Suppressor macrophage treated with lipopolysaccharide for 1 hour (primary cell): ENCODE data around the gene ZP2.
"Not testable (repeated sequence)": the region's sequence is repeated elsewhere in the genome, so short reads cannot be mapped to it uniquely, and the experiment has no call there.

Experiments
- DNase-seq, 3 donors: peaks; one replicate each; pipeline ENCODE4 v3.0.0-alpha.2; 2020 to 2022

Gene ZP2

GRCh38 chr16:21211486-21211885, at the start of gene ZP2:
ZP2 (minus strand) TSS chr16:21211574; CDS start chr16:21211547, 27 bp downstream.
- no peak for DNase-seq

- DNase-seq: no peak
These were observed 45.9 kb upstream of the ZP2 start for GRCh38 chr16:21257284-21257683.

- peak in 1 of 3 donors; percentile 8 for DNase-seq
These were observed 45.3 kb upstream of the ZP2 start for GRCh38 chr16:21256636-21257035.

DNA sequence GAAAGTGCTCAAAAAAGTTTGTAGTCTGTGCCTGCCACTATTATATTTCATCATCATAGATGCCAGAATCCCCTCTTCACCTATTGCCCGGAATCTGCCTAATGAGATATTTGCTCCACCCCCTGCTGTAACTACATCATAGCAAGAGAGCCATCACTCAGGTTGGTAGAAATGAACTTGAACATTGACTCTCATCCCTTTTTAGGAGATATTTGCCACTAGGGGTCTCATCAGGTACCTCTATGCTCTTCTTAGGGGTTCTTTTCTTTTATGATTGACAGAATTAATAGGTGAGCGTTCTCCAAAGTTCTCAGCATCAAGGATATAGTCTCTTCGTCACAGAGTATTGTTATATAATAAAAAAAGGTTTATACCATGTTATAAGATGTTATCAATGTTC, 42.1 kb upstream of the ZP2 start:
- DNase-seq: no peak

- DNase-seq: no peak
These were observed 38.9 kb upstream of the ZP2 start for GRCh38 chr16:21250072-21250923.

DNA sequence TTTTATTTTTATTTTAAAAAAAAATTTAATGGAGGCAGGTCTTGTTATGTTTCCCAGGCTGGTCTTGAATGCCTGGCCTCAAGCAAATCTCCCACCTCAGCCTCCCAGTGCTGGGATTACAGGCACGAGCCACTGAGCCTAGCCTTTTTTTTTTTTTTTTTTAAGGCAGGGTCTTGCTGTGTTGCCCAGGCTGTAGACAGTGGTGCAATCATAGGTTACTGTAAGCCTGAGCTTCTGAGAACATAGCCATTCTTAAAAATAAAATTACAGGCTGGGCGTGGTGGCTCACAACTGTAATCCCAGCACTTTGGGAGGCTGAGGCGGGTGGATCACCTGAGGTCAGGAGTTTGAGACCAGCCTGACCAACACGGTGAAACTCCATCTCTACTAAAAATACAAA, 36.8 kb upstream of the ZP2 start:
- DNase-seq: not testable (repeated sequence)

GRCh38 chr16:21244518-21245215, 33.3 kb upstream of the ZP2 start:
- no peak for DNase-seq

DNA sequence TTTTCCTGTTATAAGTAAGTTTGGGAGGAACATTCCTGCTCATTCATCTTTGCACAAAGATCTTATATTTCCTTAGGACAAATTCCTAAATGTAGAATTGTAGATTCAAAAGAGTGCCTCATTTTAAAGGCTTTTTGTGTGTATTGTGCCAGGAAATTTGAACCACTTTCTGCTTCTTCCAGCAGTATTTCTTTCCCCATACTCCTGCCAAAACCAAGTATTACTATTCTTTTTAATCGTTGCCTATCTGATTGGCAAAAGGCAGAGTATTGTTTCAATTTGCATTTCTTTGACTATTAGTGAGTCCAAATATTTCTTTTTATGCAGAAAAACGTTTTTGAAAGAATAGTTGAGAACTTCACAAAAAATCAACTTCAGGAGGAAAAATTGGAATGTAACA, 31.4 kb upstream of the ZP2 start:
- no peak for DNase-seq

- DNase-seq: no peak
These were observed 28.3 kb upstream of the ZP2 start for GRCh38 chr16:21239646-21240045.

- DNase-seq: no peak
These were observed 25.5 kb upstream of the ZP2 start for GRCh38 chr16:21236831-21237230.

DNA sequence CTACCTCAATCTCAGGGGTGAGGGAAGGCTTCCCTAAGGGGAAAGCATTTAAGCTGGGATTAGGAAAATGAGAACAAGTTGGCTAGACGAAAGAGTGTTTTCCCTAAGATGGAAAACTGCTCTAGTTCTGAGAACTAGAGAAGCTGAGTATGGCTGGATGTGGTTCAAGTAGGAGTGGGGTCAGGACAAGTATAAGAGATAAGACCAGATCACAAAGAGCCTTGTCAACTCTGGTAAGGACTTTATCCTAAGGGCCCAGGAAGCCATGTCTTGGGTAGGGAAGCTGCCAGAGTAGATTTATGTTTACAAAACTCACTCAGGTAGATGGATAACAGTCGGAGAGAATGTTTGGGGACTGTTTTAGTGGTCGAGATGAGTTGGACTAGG, 23.8 kb upstream of the ZP2 start:
- no peak for DNase-seq

DNA sequence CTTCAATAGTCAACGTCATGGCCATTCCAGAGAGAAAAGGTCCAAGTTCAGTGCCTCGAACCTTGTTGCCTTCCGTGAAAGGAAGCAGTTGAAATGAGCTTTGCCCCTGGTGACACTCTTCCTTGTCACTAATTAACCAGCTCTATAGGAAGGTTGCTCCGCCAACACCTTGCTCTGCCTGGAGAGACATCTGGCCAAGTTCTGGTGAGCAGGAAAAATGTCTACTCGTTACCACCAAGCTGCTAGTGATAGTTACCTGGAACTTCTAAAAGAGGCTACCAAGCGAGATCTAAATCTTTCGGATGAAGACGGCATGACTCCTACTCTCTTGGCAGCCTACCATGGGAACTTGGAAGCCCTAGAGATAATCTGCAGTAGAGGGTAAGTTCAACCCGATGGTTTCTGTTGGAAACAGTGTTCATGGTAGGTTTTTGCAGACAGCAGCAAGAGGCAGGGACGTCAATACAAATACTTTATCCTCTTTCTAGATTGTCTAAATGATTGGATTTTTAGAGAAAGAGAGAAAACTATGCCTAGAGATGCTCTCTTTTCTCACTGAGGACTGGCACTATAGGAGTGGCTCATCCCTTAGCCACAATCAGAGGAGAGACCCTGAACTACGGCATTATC, 22.3 kb upstream of the ZP2 start, which contains the start of gene ANKS4B:
ANKS4B (plus strand) TSS at position 179 of the 630 bp plus-strand sequence; CDS start at position 218, 39 bp downstream.
- no peak for DNase-seq

DNA sequence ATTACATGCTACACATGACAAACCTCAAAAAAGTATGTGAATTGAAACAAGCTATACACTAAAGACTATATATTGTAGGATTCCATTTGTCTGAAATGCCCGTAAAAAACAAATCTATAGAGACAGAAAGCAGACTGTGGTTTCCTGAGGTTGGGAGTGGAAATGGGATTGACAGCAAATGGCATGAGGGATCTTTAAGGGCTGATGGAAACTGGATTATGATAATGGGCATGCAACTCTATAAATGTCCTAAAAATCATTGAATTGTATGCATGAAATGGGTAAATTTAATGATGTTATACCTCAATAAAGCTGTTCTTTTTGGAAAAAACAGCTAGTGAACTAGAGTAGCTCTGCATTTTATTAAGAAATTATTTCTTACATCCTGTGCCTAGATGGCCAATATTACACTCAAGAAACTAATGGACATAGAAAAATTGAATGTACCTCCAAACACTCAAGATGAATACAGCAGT, 21.7 kb upstream of the ZP2 start:
- peak in 1 of 3 donors; percentile 11 for DNase-seq

DNA sequence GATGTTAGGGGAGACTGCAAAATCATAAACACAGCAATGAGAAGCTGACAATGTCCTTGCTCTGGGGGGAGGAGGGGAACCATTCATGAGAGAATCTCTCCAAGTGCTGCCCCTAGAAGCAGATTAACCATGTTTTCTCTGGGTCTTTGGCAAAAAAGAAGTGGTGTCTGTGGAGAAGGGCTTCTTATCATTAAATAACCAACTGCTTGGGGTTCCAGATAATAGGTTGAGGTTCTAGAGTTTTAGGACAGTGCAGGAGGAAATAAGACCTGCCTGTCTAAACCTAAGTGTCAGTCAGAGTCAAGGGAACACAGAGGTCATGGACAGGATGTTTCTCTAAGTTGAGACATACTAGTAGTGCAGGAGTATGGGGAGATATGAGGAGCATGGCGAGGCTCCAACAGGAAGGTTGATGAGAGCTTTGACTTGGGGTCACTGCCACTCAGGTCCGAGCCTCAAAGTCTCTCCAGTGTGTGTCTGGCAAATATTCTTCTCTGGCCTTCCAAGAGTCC, 17.0 kb upstream of the ZP2 start:
- DNase-seq: no peak

DNA sequence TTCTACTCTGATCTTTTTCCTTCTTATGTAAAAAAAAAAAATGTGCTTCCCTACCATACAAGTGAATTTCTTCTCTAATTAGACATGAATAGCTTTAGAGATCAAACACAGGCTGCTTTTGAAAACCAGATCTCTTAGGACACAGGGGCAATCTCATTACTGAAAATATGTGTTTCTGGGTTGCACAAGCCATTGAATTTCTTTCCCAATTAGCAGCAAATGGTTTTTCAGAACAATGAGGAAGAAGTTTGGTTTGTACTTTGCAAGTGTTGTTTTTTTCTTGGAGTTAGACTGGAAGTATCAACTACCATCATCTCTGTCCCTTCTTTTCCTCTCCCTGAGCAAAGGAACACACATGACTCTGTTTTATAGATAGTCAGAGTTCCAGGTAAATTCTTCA, 16.5 kb upstream of the ZP2 start:
- DNase-seq: no peak

GRCh38 chr16:21226749-21227148, 15.4 kb upstream of the ZP2 start:
- DNase-seq: no peak

GRCh38 chr16:21224800-21225199, 13.4 kb upstream of the ZP2 start:
- DNase-seq: peak in 1 of 3 donors; percentile 39

GRCh38 chr16:21223787-21224186, 12.4 kb upstream of the ZP2 start:
- no peak for DNase-seq

GRCh38 chr16:21222495-21223337, 11.3 kb upstream of the ZP2 start:
- no peak for DNase-seq

GRCh38 chr16:21219551-21219950, 8.2 kb upstream of the ZP2 start:
- DNase-seq: no peak

- no peak for DNase-seq
These were observed 6.8 kb upstream of the ZP2 start for GRCh38 chr16:21218153-21218552.

- no peak for DNase-seq
These were observed 5.7 kb upstream of the ZP2 start for GRCh38 chr16:21217121-21217520.
